AG20443 (cell line): ENCODE measurements around the gene LPGAT1.
"Not testable (repeated sequence)": the region's sequence is repeated elsewhere in the genome, so short reads cannot be mapped to it uniquely, and the experiment has no call there.

ENCODE experiments used
- DNase-seq: peaks from one replicate; pipeline ENCODE4 v3.0.0; 2012; ENCODE audit warnings: low spot score, mixed read lengths

LPGAT1 gene

DNA sequence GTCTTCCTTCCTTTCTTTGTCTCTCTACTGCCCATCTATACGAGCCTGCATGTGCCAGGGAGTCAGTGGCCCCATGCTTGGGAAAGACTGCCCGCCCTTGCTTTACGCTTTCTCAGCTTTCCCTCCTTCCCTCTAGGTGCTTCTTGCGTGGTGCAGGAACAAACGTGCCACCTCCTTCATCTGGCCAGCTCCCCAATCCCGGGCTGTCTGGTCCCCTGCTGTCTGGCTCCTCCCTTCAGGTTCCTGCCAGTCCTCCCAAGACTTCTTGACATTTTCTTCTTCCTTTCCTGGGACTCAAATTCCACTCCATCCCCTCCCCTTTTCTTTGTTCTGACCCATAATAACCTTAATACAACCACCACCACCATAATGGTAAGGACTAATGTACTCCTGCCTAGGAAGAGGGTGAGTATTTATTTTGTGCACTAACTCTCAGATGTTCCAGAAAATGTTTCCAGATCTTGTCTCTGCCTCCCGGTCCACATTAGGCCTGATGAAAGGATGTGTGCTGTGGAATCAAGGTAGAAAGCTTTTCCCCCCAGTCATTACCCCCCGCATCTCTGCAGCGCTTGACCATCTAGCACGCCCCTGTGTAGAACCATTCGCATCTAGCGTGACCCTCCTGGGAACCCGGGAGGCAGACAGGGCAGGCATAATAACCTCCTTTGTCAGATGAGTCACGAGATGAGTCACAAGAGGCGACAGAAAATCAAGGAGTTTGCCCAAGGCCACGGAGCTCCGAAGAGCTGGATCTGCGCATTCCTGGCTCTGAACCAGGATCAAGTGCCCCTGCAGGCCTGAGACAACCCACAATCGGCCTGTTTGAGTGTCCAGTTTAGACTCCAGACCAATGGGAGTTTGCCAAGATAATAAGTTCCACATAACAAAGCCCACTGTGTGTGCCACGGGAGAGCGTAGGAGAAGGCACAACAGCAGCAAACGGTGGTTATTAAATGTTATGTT lies 95.1 kb downstream of the LPGAT1 start:
- peak; percentile 95 for DNase-seq

DNA sequence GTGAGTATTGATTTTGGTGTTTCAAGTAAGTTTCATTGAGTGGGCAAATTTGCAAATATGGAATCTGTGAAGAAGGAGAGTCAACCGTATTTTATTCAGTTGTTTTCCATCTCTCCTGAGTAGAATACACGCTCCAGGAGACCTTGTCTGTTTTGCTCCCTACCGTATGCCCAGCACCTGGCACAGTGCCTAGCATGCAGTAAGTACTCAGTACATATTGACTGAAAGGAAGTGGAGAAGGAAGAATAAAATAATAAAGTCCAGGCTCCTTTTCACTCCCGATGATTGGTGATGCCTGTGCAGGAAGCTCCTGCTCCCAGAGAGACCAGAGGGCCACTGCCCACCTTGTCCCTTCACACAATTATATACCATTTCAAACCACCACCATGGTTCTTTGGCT lies 95.8 kb downstream of the LPGAT1 start:
- DNase-seq, result no peak

DNA sequence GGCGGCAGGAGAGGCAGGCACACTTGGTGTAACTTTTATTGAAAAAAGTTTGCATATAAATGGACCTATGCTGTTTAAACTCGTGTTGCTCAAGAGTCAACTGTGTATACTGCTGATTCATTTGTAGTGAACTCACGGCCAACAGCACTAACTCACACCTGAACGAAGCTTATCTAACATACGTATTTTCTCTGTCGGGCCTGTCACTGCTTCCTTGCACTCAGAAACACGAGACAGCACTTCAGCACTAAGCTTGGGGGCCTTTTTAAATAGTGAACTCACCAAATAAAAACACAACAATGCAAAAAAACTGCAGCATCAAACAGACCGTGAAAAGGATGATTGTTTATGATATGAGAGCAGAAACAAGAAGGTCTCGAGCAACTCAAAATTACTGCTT lies 96.2 kb downstream of the LPGAT1 start:
- DNase-seq, result no peak

DNA sequence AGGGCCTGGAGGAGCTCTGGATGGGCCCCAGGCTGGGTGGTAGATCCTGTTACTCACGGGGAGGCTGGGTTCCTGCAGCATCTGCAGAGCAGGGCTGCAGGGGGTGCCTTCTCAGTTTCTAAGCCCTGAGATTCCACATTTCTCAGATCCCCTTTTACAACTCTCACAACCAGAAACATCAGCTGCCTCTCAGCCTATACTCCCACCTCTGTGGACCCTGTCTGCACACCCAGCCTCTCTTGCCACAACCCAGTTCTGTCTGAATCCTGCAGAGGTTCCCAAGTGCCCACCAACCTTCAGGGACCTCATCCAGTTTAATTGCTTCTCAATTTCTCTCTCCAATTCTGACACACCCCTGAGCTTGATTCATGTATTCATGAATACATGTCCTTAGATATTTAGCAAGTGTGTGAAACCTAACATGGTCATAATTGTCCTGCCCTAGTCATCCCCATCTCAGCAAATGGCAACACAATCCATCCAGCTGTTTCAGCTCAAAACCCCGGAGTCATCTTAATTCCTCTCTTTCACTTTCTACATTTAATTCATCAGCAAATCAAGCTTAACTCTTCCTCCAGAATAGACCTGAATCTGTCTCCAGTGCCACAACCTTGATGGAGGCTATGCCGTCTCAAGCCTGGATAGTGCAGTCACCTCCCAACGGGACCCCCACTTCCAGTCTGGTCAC lies 98.1 kb downstream of the LPGAT1 start:
- no peak for DNase-seq

DNA sequence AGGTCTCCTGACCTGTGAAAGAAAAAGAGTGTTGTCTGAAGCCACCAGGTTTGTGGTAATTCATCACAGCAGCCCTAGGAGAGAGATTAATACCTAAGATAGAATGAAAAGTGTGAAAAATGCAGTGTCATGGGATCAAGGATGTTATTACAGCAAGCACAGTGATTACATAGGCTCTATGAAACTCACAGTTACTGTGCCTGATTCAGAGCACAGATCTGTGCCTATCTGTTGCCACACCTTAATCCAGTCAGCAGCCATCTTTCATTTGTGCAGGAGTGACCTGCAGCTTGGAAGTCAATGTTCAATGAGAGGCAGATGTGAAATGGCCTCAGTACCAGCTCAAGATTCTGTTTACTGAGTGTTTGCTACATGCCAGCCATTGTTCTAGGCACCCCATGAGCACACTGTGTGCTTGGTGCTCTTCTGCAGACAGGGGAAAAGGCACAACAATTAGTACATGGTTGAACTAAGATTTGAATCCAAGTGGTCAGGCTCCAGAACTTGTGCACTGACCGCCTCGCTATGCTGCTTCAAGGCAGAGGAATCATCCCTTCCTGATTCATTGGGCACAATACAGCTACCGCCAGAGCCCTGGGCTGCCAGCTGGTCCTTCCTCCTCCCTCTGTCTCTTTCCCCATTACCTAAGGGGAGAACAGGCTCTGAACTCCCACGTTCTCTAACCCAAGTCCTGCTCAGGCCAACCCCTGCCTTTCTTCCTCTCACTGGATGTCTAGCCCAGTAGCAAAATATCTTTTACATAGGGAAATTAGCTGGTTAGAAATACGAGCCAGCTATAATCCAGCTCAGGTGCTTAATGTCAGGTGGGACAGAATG lies 98.9 kb downstream of the LPGAT1 start:
- DNase-seq, result no peak

DNA sequence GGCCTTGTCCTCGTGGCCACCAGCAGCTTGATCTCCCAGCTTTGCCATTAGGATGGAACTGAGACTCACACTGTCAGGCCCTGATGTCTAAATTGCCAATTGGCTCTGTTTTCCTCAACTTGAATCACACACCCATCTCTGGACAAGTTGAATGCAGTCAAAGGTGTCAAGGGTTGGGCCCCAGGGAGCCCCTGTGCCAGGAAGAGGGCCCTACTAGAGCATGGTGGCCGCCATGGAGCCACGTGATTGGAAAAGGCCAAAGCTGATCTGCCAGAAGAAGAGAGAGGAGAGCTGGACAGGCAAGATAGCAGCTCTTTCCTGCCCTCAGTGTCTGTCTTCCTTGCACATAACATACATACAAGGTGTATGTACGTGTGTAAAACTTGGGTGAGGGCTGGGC lies 100.2 kb downstream of the LPGAT1 start:
- no peak for DNase-seq

DNA sequence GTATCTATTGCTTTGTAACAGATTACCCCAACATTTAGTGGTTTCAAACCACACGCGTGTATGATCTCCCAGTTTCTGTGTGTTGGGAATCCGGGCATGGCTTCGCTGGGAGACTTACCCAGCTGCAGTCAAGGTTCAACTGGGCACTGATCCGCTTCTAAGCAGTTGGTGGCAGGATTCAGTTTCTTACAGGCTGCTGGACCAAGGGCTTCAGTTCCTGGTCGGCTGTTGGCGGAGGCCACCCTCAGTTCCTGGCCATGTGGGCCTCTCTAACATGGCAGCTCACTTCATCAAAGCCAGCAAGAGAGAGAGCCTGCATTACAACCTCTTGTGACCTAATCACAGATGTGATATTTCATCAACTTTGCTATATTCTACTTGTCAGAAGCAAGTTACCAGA lies 101.3 kb downstream of the LPGAT1 start:
- DNase-seq, result no peak

DNA sequence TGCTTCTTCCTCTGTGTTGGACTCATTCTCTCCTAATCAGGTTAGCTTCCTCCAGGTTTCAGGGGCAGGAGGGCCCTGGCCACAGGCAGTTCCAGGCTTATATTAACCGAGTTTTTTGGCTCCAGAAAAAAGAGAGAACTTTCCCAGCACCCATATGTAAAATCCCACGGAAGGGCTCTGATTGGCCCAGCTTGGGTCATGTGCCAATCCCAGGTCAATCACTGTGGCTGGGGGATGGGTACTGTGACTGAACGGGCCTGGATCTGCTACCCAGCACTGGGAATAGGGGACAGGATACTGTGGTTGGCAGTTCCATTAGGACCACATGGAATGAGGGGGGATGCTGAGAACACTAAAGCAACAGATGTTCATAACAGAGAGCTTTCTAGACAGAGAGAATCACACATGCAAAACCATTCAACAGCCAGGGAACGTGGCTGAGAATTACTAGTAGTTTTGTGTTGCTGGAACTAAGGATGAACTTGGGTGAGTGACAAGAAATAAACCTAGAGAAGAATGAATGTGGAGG lies 104.0 kb downstream of the LPGAT1 start:
- no peak for DNase-seq

DNA sequence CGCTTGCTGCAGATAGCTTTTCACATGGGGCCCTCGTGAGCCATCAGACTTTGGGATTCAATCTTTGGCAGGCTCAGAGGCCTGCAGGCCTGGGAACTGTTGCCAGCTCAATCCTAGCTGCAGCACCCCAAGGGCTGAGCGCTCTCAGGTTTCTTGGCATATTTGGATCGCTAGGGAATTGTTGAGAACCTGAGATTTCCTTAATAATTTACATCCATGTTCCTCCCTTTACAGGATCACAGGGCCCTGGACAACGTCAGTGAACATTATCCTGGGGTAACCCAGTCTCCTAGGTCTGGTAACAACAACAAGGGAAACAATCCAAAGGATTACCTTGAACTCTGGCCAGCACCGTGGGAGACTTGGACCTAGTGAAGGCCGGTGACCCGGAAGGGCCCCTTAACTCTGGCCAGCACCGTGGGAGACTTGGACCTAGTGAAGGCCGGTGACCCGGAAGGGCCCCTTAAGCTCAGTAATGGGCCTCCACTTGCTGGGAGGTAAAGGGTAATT lies 105.8 kb downstream of the LPGAT1 start:
- no peak for DNase-seq

DNA sequence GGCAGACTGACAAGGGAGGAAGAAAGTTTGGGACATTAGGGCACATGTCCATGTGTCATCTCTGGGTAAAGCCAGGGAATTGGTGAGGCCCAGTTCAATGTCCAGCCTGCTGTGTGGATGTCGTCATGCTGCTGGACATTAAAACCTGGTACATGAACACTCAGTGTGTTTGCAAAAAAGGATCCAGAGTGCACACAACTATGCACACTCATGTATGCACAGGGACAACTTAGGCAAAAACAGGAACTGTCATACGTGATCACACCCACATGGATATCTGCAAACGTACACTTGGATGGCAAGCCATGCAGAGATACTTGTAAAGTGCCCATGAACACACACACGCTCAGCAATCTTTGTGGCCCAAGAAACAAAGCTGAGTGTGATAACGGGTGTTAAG lies 107.3 kb downstream of the LPGAT1 start:
- DNase-seq, result no peak

DNA sequence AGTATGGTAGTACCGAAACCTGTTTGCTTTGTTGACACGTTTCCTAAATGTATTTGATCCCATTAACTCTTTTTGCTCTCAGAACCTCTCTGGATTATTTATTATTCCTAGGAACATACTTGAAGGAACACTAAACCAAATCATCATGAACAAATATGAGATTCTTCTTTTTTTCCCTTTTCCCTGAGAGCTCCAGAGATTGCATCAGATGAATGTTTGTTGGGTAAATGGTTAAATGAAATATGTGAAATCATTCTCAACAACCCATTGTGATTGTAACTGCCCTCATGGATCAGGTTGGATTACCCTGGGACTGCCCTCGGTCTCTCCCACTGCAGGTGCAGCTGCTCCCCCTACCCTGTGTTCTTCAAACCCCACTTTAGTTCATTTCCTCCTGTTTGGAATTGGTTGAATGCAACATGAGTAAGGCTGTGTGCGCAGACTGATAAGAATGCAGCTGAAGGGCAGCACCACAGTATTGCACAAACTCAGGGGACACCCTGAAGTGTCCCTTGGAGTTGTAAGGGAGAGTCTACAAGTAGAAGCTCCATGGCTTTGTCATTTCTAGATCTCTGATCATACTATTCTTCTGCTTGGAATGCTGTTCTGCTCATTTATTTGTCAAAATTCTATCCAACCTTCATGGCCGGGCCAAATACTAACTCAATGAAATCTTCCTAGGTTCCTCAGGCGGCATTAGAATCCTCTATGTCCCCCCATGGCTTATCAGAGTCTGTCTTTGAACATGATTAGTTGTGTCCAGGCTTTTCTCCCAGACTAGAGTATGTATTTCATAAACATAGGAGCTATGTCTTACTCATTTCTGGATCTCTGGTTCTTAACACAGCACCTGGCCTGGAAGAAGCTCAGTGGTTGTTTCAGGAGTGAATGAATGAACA lies 108.0 kb downstream of the LPGAT1 start:
- no peak for DNase-seq

DNA sequence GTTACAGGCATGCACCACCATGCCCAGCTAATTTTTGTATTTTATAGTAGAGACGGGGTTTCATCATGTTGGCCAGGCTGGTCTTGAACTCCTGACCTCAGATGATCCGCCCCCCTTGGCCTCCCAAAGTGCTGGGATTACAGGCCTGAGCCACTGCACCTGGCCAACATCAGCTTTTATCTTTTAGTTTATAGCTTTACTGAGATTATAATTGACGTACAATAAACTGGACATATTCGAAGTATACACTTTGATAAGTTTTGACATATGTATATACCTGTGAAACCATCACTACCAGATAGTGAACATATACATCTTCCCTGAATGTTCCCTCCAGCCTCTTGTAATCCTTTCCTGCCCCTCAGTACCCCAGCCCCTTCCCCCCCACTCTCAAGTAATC lies 114.0 kb downstream of the LPGAT1 start:
- DNase-seq, result not testable (repeated sequence)

DNA sequence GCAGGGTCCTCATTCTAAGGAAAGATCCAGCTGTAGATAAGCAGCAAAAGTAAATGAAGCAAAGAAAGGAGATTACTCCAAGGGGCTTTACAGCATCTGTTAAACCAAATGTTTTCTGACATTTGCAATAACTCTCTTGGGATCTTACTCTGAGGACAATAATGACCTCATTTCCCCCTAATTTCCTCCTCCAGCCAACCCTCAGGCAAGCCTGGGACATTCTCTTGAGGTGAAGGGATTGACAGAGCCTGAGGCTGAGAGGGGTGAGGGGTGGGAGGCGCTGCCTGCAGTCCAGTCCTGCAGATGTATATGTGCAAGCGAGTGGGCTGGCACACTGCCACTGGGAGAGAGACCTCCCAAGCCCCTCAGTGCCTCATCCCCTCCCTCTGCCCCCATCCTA lies 114.6 kb downstream of the LPGAT1 start:
- no peak for DNase-seq

DNA sequence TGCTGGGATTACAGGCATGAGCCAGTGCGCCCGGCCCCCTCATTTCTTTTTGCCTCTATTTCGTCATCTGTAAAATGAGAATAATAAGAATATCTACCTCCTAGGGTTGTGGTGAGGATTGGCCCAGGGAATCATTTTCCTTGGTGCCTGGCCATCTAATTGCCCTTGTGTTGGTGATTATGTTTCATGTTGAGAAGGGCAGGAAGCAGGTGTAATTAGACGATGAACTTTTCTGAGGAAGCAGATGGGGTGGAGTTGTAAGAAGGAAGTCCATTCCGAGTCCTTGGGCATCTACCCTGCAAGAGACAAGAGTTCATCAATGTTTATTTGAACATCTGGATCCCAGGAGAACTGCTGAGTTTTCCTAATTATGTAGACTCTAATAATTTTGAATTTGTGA lies 116.4 kb downstream of the LPGAT1 start:
- DNase-seq, result no peak

DNA sequence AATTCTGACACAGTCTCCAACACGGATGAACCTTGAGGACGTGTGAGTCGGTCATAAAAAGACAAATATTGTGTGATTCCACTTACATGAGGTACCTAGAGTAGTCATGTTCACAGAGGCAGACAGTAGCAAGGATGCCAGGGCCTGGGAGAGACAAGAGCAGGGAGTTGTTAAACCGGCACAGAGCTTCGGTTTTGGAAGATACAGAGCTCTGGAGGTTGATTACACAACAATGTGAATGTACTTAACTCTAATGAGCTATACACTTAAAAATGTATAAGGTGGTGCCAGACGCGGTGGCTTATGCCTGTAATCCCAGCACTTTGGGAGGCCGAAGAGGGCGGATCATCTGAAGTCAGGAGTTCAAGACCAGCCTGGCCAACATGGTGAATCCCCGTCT lies 117.3 kb downstream of the LPGAT1 start:
- DNase-seq, result no peak

DNA sequence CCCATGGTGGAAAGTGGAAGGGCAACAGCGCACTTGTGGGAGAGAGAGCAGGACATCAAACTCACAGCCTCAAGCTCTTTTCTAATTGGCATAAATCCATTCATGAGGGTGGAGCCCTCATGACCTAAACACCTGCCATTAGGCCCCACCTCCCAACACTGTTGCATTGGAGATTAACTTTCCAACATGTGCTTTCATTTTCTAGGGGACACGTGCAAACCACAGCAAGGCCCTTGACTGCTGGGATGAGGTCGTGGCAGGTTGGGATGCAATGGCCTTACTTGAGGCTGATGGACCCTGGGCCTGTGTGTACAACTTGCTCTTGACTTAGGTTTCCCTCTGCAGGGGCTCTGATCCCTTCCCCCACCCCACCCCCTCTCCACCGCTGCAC lies 119.3 kb downstream of the LPGAT1 start:
- no peak for DNase-seq

DNA sequence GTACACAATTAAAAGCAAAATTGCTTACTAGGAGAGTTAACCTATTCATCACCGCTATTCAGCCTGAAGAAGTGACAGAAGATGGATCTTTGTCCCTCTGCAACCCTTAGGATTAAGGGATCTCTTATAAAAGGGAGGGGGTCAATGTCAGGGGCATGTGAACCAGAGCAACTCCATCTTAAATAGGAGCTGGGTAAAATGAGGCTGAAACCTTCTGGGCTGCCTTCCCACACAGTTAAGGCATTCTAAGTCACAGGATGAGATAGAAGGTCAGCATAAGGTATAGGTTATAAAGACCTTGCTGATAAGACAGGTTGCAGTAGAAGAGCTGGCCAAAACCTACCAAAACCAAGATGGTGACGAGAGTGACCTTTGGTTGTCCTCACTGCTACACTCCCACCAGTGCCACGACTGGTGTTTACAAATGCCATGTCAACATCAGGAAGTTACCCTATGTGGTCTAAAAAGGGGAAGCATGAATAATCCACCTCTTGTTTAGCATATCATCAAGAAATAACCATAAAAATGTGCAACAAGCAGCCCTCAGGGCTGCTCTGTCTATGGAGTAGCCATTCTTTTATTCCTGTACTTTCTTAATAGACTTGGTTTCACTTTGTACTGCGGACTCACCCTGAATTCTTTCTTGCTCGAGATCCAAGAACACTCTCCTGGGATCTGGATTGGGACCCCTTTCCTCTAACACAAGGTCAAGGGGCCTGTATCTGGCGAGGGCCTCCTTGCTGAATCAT lies 119.8 kb downstream of the LPGAT1 start:
- no peak for DNase-seq

DNA sequence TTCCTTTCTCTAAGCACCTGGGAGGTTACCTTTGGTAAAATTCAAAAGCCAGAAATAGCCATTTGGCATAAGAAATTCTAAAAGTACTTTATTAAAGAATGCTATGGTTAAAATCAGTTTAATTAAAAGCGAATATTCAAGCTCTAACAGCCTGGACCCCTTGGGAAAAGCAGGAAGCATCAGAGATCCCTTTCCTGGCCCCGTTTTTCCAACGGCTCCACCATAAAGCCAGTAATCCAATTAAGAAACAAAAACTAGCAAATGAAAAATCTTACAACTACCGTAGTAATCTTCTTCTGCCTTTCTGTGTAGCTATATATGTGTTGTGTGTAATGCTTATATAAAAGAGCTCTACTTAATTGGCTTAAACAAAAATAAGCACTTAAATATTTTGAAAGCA lies 121.6 kb downstream of the LPGAT1 start:
- DNase-seq, result no peak

DNA sequence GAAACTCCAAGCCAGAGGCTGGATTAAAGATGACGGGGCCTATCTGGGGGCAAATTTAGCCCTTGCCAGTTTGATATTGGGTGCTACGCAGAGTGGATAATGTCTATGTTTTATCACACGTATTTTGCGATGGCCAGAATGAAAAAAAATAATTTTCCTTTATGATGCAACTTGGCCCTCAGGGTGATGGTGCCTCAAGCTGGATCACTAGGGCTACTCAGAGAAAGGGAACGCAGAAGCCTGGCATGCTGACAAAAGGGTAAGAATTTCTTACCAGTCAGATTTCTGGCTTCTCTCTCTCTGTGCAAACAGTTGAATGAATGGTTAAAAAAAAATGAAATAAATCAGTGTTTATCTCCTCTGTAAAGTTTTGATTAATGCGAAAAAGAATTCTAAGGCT lies 122.6 kb downstream of the LPGAT1 start:
- DNase-seq, result no peak

DNA sequence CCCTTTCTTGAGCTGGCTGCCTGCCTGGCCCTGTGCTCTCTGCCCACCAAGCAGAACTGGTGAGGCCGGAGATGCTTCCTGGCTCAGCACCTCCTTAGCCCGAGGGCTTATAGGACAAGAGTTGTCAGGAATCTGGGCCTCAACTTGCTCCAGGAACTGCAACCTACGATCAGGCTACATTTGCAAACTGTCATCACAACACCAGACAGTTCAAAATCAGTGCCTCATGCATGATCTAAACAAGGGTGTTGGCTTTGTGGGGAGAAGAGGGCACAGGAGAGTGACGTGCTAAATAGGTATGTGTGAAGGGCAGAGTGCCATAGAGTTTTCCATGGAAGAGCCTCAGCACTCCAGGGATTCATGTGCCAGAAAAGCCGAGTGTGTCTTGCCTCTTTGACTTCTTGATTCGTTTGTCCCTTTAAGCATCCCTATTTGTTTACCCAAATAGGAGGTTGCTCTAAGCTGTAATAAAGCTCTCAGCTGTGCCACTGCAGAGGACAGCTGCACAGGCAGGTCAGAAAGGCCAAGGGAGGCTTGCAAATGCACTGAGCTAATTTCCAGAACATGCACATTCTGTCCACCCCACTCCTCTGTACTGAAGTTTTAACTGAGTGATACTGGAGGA lies 125.0 kb downstream of the LPGAT1 start:
- DNase-seq, result peak; percentile 34
